Esophagus squamous epithelium (tissue), 5 donors: Measurements from ENCODE around the gene CYB5B. TPM values are rescaled to one million over a fixed set of nuclear protein-coding genes. Genes with fewer than 3 reads are reported as not detected.

ENCODE experiments used
- DNase-seq: peaks from one replicate; lab custom pipeline; 2025; lab: John Stamatoyannopoulos, UW
- H3K27ac ChIP-seq, 4 donors: fragments of 200-600 bp; sonication (generic); one replicate each; pipeline ENCODE4 v1.5.1; 2016 to 2019; ENCODE audit warnings: mild to moderate bottlenecking in 1 of 4
- H3K27me3 ChIP-seq, 4 donors: fragments of 200-600 bp; sonication (generic); 1 replicate in 3 of 4; 2 replicates in 1 of 4; pipeline versions ENCODE4 v1.5.1 to v1.6.0; 2017 to 2021; ENCODE audit warnings: antibody characterized with exemption in 1 of 4
- H3K36me3 ChIP-seq, 3 donors: fragments of 200-600 bp; sonication (generic); one replicate each; pipeline ENCODE4 v1.5.1; 2016 to 2019
- H3K4me1 ChIP-seq, 3 donors: fragments of 200-600 bp; sonication (generic); one replicate each; pipeline ENCODE4 v1.5.1; 2017 to 2019
- H3K4me3 ChIP-seq, 4 donors: fragments of 200-600 bp; sonication (generic); 1 replicate in 3 of 4; 2 replicates in 1 of 4; pipeline ENCODE4 v1.5.1; 2016 to 2019; ENCODE audit warnings: mild to moderate bottlenecking in 2 of 4, moderate library complexity in 1 of 4
- H3K9me3 ChIP-seq, 3 donors: fragments of 200-600 bp; sonication (generic); one replicate each; pipeline ENCODE4 v1.5.1; 2016 to 2019
- POLR2A ChIP-seq, 4 donors: fragments of 450-650 bp; IDR thresholded peaks; one replicate each; pipeline ENCODE4 v1.6.1; 2017; ENCODE audit warnings: antibody characterized with exemption in 4 of 4, mild to moderate bottlenecking in 4 of 4, moderate library complexity in 3 of 4
- WGBS, 2 donors: methylation state at CpG; one replicate each; pipeline ENCODE4 v1.1.5; 2018; 5-methylcytosine and 5-hydroxymethylcytosine counted together
- intact Hi-C: fragments of 100-400 bp; cut with DNase I; formaldehyde crosslinking; loops from one replicate; pipeline ENCODE4 v1.15.0; 2022
- total RNA-seq, 4 donors: library from RNA; depleted of rRNA; stranded (reverse); fragments of >200 nt; gene quantifications; one replicate each; pipeline ENCODE4 v1.1.0, GENCODE V29; 2016
- TF ChIP-seq, protein P1 (sequence below), 6 experiments: fragments of 450-650 bp in 4 of 6; fragments of 200-600 bp in 2 of 6; sonication (generic) in 2 of 6; IDR thresholded peaks; one replicate each; pipeline ENCODE4 v1.5.1; 2016 to 2019; ENCODE audit warnings: antibody characterized with exemption in 6 of 6, mild to moderate bottlenecking in 4 of 6, moderate library complexity in 4 of 6
- donor health status: DM: yes; HTN: yes; CAD: no.

CYB5B gene
- total RNA-seq, 4 donors from 2014 or later = 23.7 to 45.7 (median 39.6) TPM

DNA sequence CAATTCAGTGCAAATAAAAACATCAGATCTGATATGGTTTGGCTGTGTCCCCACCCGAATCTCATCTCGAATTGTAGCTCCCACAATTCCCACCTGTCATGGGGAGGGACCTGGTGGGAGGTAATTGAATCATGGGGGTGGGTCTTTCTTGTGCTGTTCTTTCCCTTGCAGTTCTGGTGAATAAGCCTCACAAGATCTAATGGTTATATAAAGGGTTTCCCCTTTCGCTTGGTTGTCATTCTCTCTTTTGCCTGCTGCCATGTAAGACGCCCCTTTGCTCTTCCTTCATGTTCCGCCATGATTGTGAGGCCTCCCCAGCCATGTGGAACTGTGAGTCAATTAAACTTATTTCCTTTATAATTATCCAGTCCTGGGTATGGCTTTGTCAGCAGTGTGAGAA is 72.5 kb downstream of the CYB5B start:
- H3K4me3 ChIP-seq = no peak overlapping the region
- no peak for TF ChIP-seq POLR2A (IDR thresholded peaks at IDR 0.05)
- TF ChIP-seq, protein P1, sequence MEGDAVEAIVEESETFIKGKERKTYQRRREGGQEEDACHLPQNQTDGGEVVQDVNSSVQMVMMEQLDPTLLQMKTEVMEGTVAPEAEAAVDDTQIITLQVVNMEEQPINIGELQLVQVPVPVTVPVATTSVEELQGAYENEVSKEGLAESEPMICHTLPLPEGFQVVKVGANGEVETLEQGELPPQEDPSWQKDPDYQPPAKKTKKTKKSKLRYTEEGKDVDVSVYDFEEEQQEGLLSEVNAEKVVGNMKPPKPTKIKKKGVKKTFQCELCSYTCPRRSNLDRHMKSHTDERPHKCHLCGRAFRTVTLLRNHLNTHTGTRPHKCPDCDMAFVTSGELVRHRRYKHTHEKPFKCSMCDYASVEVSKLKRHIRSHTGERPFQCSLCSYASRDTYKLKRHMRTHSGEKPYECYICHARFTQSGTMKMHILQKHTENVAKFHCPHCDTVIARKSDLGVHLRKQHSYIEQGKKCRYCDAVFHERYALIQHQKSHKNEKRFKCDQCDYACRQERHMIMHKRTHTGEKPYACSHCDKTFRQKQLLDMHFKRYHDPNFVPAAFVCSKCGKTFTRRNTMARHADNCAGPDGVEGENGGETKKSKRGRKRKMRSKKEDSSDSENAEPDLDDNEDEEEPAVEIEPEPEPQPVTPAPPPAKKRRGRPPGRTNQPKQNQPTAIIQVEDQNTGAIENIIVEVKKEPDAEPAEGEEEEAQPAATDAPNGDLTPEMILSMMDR (IDR thresholded peaks at IDR 0.05) = no peak
- 83 to 92% methylated on average over 5 of the region's 5 CpGs for WGBS, 2 donors
- H3K27ac ChIP-seq = no peak overlapping the region
- intact Hi-C loops = no loop called here
- no peaks in the 10 kb centered on the region for H3K36me3 ChIP-seq
- peaks cover 0 to 3% (median 0%) of the 10 kb centered on the region in 3 donors for H3K4me1 ChIP-seq
- H3K9me3 ChIP-seq = no peaks in the 10 kb centered on the region
- no peak for DNase-seq
- H3K27me3 ChIP-seq = no peaks in the 10 kb centered on the region

DNA sequence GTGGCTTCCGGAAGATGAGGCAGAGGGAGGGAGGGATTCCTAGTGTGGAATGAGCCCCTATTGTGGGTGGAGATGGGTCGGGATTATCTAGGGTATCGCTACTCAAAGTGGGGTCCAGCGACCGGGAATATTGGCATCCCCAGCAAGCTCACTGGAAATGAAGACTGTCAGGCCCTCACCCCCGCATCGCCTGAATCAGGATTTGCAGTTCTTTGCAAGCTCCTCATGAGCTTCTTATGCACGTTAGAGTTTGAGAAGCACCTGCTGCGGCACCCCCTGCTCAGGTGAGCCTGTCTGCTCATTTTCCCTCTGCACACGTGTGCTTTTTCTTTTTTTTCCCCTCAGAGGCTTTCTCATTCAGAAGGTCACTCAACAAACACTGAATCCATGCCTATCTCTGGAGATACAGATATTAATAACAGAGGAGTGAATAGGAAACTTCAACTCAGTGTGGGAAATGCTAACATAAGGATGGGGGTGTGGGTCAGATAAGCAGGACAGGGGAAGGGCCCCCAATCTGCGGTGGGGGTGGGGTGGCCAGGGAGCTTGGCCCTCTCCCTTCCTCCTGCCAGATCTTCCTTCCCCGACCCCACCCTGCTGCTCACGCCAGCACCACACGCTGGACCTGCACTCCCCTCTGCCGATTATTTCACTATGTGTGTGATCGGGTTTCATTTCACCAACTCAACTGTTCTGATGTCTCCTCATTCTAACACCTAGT is 73.6 kb downstream of the CYB5B start:
- Histone ChIP-seq H3K27ac (no peak overlapping the region), H3K4me1 (peaks cover 0 to 9% (median 0%) of the 10 kb centered on the region in 3 donors), H3K36me3 (no peaks in the 10 kb centered on the region), H3K9me3 (no peaks in the 10 kb centered on the region), H3K27me3 (no peaks in the 10 kb centered on the region), H3K4me3 (no peak overlapping the region)
- intact Hi-C loops = no loop called here
- TF ChIP-seq, protein P1 (IDR thresholded peaks at IDR 0.05) = no peak
- no peak for TF ChIP-seq POLR2A (IDR thresholded peaks at IDR 0.05)
- DNase-seq = no peak
- whole genome bisulfite sequencing, 2 donors = 71 to 75% methylated on average over 12 to 16 of the region's 16 CpGs

DNA sequence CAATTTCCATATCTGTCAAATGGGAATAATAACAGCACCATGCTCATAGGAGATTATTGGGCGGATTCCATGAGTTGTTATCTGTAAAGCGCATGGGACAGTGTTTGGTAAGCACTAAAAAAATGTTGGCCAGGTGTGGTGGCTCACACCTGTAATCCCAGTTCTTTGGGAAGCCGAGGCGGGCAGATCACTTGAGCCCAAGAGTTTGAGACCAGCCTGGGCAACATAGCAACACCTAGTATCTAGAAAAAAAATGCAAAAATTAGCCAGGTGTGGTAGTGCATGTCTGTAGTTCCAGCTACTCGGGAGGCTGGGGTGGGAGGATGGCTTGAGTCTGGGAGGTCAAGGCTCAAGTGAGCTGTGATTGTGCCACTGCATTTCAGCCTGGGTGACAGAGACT is 74.5 kb downstream of the CYB5B start:
- no peak overlapping the region for H3K4me3 ChIP-seq
- no peaks in the 10 kb centered on the region for H3K27me3 ChIP-seq
- WGBS, 2 donors = 91% methylated on average over 5 of the region's 5 CpGs
- no peaks in the 10 kb centered on the region for H3K9me3 ChIP-seq
- peaks cover 0 to 12% (median 0%) of the 10 kb centered on the region in 3 donors for H3K4me1 ChIP-seq
- no peak for DNase-seq
- no peak for TF ChIP-seq POLR2A (IDR thresholded peaks at IDR 0.05)
- TF ChIP-seq, protein P1 (IDR thresholded peaks at IDR 0.05) = no peak
- H3K36me3 ChIP-seq = no peaks in the 10 kb centered on the region
- H3K27ac ChIP-seq = no peak overlapping the region
- intact Hi-C loops = no loop called here

DNA sequence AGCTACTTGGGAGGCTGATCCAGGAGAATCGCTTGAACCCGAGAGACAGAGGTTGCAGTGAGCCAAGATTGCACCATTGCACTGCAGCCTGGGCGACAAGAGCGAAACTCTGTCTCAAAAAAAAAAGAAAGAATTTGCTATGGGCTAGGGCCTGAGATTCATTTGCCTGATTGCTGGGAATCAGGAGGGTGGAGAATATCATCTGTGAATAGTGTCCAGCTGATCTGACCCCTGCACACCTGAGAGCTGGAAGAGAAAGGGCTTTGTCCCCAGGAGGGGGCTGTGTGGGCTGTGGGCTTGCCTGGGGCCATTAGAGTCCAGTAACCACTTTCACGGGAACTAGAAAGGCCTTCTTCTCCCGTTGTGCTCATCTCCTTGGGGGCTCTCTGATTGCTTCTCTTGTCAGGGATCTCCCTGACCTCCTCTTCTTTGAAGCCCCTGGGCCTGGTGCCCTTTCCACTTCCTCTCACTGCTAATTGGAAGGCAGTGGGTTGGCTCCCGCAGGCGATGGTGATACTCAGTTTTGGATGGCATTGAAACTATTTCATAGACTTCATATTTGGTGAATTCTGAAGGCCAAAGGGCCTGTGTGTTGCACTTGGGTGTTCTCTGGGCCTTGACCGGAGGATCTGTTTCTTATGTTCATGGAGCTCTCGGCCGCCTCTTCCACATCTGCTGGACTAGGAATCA is 75.3 kb downstream of the CYB5B start:
- 94 to 95% methylated on average over 8 to 11 of the region's 11 CpGs for WGBS, 2 donors
- H3K4me3 ChIP-seq = no peak overlapping the region
- peaks cover 0 to 12% (median 0%) of the 10 kb centered on the region in 3 donors for H3K4me1 ChIP-seq
- H3K27ac ChIP-seq = no peak overlapping the region
- DNase-seq = no peak
- no peaks in the 10 kb centered on the region for H3K9me3 ChIP-seq
- no peaks in the 10 kb centered on the region for H3K27me3 ChIP-seq
- TF ChIP-seq, protein P1 (IDR thresholded peaks at IDR 0.05) = no peak
- no peak for TF ChIP-seq POLR2A (IDR thresholded peaks at IDR 0.05)
- no peaks in the 10 kb centered on the region for H3K36me3 ChIP-seq
- intact Hi-C loops = no loop called here

DNA sequence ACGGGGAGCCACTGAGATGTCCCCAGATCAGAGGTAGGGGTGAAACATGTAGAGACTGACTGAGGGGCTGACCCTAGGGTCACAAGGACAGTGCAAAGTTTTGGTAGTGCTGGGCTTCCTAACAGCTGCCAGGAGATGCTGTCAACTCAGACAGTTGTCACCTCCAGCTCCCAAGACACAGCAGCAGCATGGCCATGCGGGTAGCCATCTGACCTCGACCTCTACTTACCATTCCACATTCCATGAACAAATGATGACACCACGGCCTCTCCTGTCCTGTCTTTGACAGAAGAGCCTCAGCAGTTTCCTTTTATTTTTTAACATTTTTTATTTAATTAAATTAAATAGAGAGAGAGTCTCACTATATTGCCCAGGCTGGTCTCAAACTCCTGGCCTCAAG is 76.1 kb downstream of the CYB5B start:
- H3K4me3 ChIP-seq = no peak overlapping the region
- TF ChIP-seq POLR2A (IDR thresholded peaks at IDR 0.05) = no peak
- TF ChIP-seq, protein P1 (IDR thresholded peaks at IDR 0.05) = no peak
- 90 to 93% methylated on average over 4 of the region's 4 CpGs for WGBS, 2 donors
- H3K27ac ChIP-seq = no peak overlapping the region
- H3K4me1 ChIP-seq = peaks cover 0 to 12% (median 0%) of the 10 kb centered on the region in 3 donors
- intact Hi-C loops = no loop called here
- H3K9me3 ChIP-seq = no peaks in the 10 kb centered on the region
- no peaks in the 10 kb centered on the region for H3K36me3 ChIP-seq
- no peak for DNase-seq
- no peaks in the 10 kb centered on the region for H3K27me3 ChIP-seq
